Activated naive CD8-positive, alpha-beta T cell treated with anti-CD3 and anti-CD28 coated beads for 36 hours (primary cell): ENCODE data around the gene BEAN1. TPM values are rescaled to one million over a fixed set of nuclear protein-coding genes. Genes with fewer than 3 reads are reported as not detected.
A peak's percentile ranks its signal among the peaks of the same experiment; 100 is the strongest.

ENCODE experiments used
- DNase-seq: peaks from one replicate; pipeline ENCODE4 v3.0.0; 2021
- H3K27ac Mint-ChIP-seq: one replicate; pipeline ENCODE4 v1.8.0; 2022; ENCODE audit warnings: mild to moderate bottlenecking, moderate library complexity, mixed read lengths
- H3K27me3 Mint-ChIP-seq: one replicate; pipeline ENCODE4 v1.8.0; 2022; ENCODE audit warnings: mild to moderate bottlenecking, mixed read lengths
- H3K36me3 Mint-ChIP-seq: one replicate; pipeline ENCODE4 v1.8.0; 2021; ENCODE audit warnings: mild to moderate bottlenecking, mixed read lengths
- H3K4me1 Mint-ChIP-seq: one replicate; pipeline ENCODE4 v1.8.0; 2021; ENCODE audit warnings: mixed read lengths
- H3K4me3 Mint-ChIP-seq: one replicate; pipeline ENCODE4 v1.8.0; 2022; ENCODE audit warnings: mild to moderate bottlenecking, moderate library complexity, mixed read lengths
- H3K9me3 Mint-ChIP-seq: one replicate; pipeline ENCODE4 v1.8.0; 2022; ENCODE audit warnings: mixed read lengths
- total RNA-seq, 2 experiments: library from RNA; stranded (reverse); gene quantifications; one replicate each; pipeline ENCODE4 v1.2.3, GENCODE V29; 2021

Gene BEAN1
- total RNA-seq, 2 experiments from 2014 or later = not detected

GRCh38 chr16:66425651-66426050, 1.4 kb upstream of the BEAN1 start:
- Mint-ChIP-seq H3K36me3 (no peaks in the 10 kb centered on the region), H3K27ac (no peak overlapping the region), H3K4me3 (no peak overlapping the region), H3K4me1 (no peaks in the 10 kb centered on the region), H3K9me3 (no peaks in the 10 kb centered on the region), H3K27me3 (peaks cover 59% of the 10 kb centered on the region)
- DNase-seq = no peak

GRCh38 chr16:66426112-66427035, 721 bp upstream of the BEAN1 start:
- H3K36me3 Mint-ChIP-seq = no peaks in the 10 kb centered on the region
- H3K9me3 Mint-ChIP-seq = no peaks in the 10 kb centered on the region
- H3K27ac Mint-ChIP-seq = no peak overlapping the region
- no peak overlapping the region for H3K4me3 Mint-ChIP-seq
- H3K27me3 Mint-ChIP-seq = peaks cover 64% of the 10 kb centered on the region
- H3K4me1 Mint-ChIP-seq = no peaks in the 10 kb centered on the region
- no peak for DNase-seq

- no peaks in the 10 kb centered on the region for H3K4me1 Mint-ChIP-seq
- H3K36me3 Mint-ChIP-seq = no peaks in the 10 kb centered on the region
- DNase-seq = peak; percentile 12
- no peaks in the 10 kb centered on the region for H3K9me3 Mint-ChIP-seq
- H3K27me3 Mint-ChIP-seq = peaks cover 79% of the 10 kb centered on the region
- no peak overlapping the region for H3K4me3 Mint-ChIP-seq
- no peak overlapping the region for H3K27ac Mint-ChIP-seq
These were observed 981 bp downstream of the BEAN1 start for GRCh38 chr16:66427871-66428681.

GRCh38 chr16:66428682-66429251, 1.7 kb downstream of the BEAN1 start:
- Mint-ChIP-seq H3K4me3 (no peak overlapping the region), H3K9me3 (no peaks in the 10 kb centered on the region), H3K27ac (no peak overlapping the region), H3K4me1 (no peaks in the 10 kb centered on the region), H3K36me3 (no peaks in the 10 kb centered on the region), H3K27me3 (peaks cover 82% of the 10 kb centered on the region)
- no peak for DNase-seq

GRCh38 chr16:66429290-66429962, 2.3 kb downstream of the BEAN1 start:
- no peak for DNase-seq
- Mint-ChIP-seq H3K9me3 (no peaks in the 10 kb centered on the region), H3K4me3 (no peak overlapping the region), H3K36me3 (no peaks in the 10 kb centered on the region), H3K4me1 (no peaks in the 10 kb centered on the region), H3K27me3 (peaks cover 75% of the 10 kb centered on the region), H3K27ac (no peak overlapping the region)

- H3K4me1 Mint-ChIP-seq = no peaks in the 10 kb centered on the region
- H3K27ac Mint-ChIP-seq = no peak overlapping the region
- no peaks in the 10 kb centered on the region for H3K9me3 Mint-ChIP-seq
- H3K36me3 Mint-ChIP-seq = no peaks in the 10 kb centered on the region
- DNase-seq = no peak
- H3K4me3 Mint-ChIP-seq = no peak overlapping the region
- peaks cover 68% of the 10 kb centered on the region for H3K27me3 Mint-ChIP-seq
These were observed 3.1 kb downstream of the BEAN1 start for GRCh38 chr16:66430214-66430613.

- no peaks in the 10 kb centered on the region for H3K36me3 Mint-ChIP-seq
- H3K4me3 Mint-ChIP-seq = no peak overlapping the region
- no peak for DNase-seq
- H3K9me3 Mint-ChIP-seq = no peaks in the 10 kb centered on the region
- H3K27ac Mint-ChIP-seq = no peak overlapping the region
- peaks cover 56% of the 10 kb centered on the region for H3K27me3 Mint-ChIP-seq
- no peaks in the 10 kb centered on the region for H3K4me1 Mint-ChIP-seq
These were observed 4.7 kb downstream of the BEAN1 start for GRCh38 chr16:66431760-66432159.

GRCh38 chr16:66432429-66432828, 5.3 kb downstream of the BEAN1 start:
- Mint-ChIP-seq H3K4me3 (no peak overlapping the region), H3K27ac (no peak overlapping the region), H3K4me1 (no peaks in the 10 kb centered on the region), H3K9me3 (no peaks in the 10 kb centered on the region), H3K36me3 (no peaks in the 10 kb centered on the region), H3K27me3 (peaks cover 56% of the 10 kb centered on the region)
- DNase-seq = no peak

GRCh38 chr16:66434619-66435430, 7.7 kb downstream of the BEAN1 start:
- DNase-seq = no peak
- H3K4me3 Mint-ChIP-seq = no peak overlapping the region
- H3K9me3 Mint-ChIP-seq = no peaks in the 10 kb centered on the region
- no peaks in the 10 kb centered on the region for H3K36me3 Mint-ChIP-seq
- no peaks in the 10 kb centered on the region for H3K4me1 Mint-ChIP-seq
- H3K27ac Mint-ChIP-seq = no peak overlapping the region
- peaks cover 32% of the 10 kb centered on the region for H3K27me3 Mint-ChIP-seq

GRCh38 chr16:66435896-66436295, 8.8 kb downstream of the BEAN1 start:
- DNase-seq = no peak
- Mint-ChIP-seq H3K9me3 (no peaks in the 10 kb centered on the region), H3K4me1 (no peaks in the 10 kb centered on the region), H3K27ac (no peak overlapping the region), H3K27me3 (peaks cover 28% of the 10 kb centered on the region), H3K36me3 (no peaks in the 10 kb centered on the region), H3K4me3 (no peak overlapping the region)

GRCh38 chr16:66437391-66437945, 10.4 kb downstream of the BEAN1 start:
- H3K9me3 Mint-ChIP-seq = no peaks in the 10 kb centered on the region
- H3K4me1 Mint-ChIP-seq = no peaks in the 10 kb centered on the region
- DNase-seq = no peak
- H3K27ac Mint-ChIP-seq = no peak overlapping the region
- no peaks in the 10 kb centered on the region for H3K36me3 Mint-ChIP-seq
- peaks cover 17% of the 10 kb centered on the region for H3K27me3 Mint-ChIP-seq
- H3K4me3 Mint-ChIP-seq = no peak overlapping the region

GRCh38 chr16:66438536-66438935, 11.4 kb downstream of the BEAN1 start:
- Mint-ChIP-seq H3K4me1 (no peaks in the 10 kb centered on the region), H3K4me3 (no peak overlapping the region), H3K9me3 (no peaks in the 10 kb centered on the region), H3K27ac (no peak overlapping the region), H3K27me3 (peaks cover 8% of the 10 kb centered on the region), H3K36me3 (no peaks in the 10 kb centered on the region)
- DNase-seq = no peak

GRCh38 chr16:66439051-66439730, 12.1 kb downstream of the BEAN1 start:
- peaks cover 8% of the 10 kb centered on the region for H3K27me3 Mint-ChIP-seq
- H3K4me1 Mint-ChIP-seq = no peaks in the 10 kb centered on the region
- no peak overlapping the region for H3K27ac Mint-ChIP-seq
- H3K36me3 Mint-ChIP-seq = no peaks in the 10 kb centered on the region
- no peak for DNase-seq
- H3K4me3 Mint-ChIP-seq = no peak overlapping the region
- no peaks in the 10 kb centered on the region for H3K9me3 Mint-ChIP-seq
